ENCODE results near the gene CHID1. TPM values are rescaled to one million over a fixed set of nuclear protein-coding genes. Genes with fewer than 3 reads are reported as not detected.

The CHID1 gene
- total and polyA plus RNA-seq, 9 of the 15 experiments (the other 6 are each of a cell fraction or from before 2014, with no cell fraction given) = 15.1 to 108 (median 39.8) TPM

- FAIRE-seq (no peak), ATAC-seq (no peak), DNase-seq (ENCODE audit: extremely low read depth in 1 of 4, low spot score in 3 of 4) (no peak)
- no TSS peak for BruUV-seq (replicated peaks)
- Histone ChIP-seq H3K4me1 (replicated peaks in 1 of 2; ENCODE audit: control insufficient read depth in 2 of 2, insufficient read depth in 2 of 2, low read length in 2 of 2) (peaks cover 5 to 39% of the 10 kb centered on the region in 2 experiments; a peak in 4 of 5 replicates), H3K9me3 (replicated peaks; ENCODE audit: control insufficient read depth, insufficient read depth, low read depth, low read length) (no peaks in the 10 kb centered on the region), H3K4me2 (ENCODE audit: insufficient read depth, low read length) (no peak overlapping the region), H3K79me2 (ENCODE audit: control insufficient read depth, insufficient read depth, low read length) (no peaks in the 10 kb centered on the region), H3K9ac (ENCODE audit: insufficient read depth in 1 of 2, low read depth in 2 of 2, low read length in 2 of 2) (no peak overlapping the region), H4K20me1 (replicated peaks; ENCODE audit: control insufficient read depth, insufficient read depth, low read length) (no peaks in the 10 kb centered on the region), H3K27me3 (ENCODE audit: control insufficient read depth in 2 of 2, insufficient read depth in 2 of 2, low read length in 2 of 2) (no peaks in the 10 kb centered on the region), H3K27ac (ENCODE audit: extremely low read depth, low read depth, low read length) (no peak overlapping the region), H2AFZ (ENCODE audit: low read depth, low read length) (no peak overlapping the region), H3K36me3 (ENCODE audit: control insufficient read depth, insufficient read depth, low read length) (peaks cover 72% of the 10 kb centered on the region; the same call in 2 of the 3 replicates), H3K4me3 (no peak overlapping the region), H3K9me1 (ENCODE audit: control insufficient read depth, insufficient read depth, low read length) (no peaks in the 10 kb centered on the region)
- TF ChIP-seq SRSF3 (IDR thresholded peaks at IDR 0.05; ENCODE audit: insufficient read depth, low read length) (no peak), CEBPG (CRISPR knock-in tag; IDR thresholded peaks at IDR 0.05) (no peak), CEBPG (tag; conservative IDR thresholded peaks at IDR 0.05 in 1 of 2, IDR thresholded peaks at IDR 0.05 in 1 of 2) (no peak), PHB (CRISPR knock-in tag; IDR thresholded peaks at IDR 0.05) (no peak), FOXJ2 (tag; IDR thresholded peaks at IDR 0.05) (no peak)
- in situ Hi-C loops (cut with MboI) (no loop called here), intact Hi-C loops (cut with micrococcal nuclease) (no loop called here)
- ChIA-PET POLR2A (no interaction called here), CTCF (ENCODE audit: low intra/inter-chr PET ratio) (no interaction called here)
- WGBS (ENCODE audit: insufficient coverage, low coverage, missing lambda C conversion rate) = 97% methylated on average over 11 of the region's 14 CpGs
Measured at GRCh38 chr11:882596-882995, 28.0 kb downstream of the CHID1 start.

DNA sequence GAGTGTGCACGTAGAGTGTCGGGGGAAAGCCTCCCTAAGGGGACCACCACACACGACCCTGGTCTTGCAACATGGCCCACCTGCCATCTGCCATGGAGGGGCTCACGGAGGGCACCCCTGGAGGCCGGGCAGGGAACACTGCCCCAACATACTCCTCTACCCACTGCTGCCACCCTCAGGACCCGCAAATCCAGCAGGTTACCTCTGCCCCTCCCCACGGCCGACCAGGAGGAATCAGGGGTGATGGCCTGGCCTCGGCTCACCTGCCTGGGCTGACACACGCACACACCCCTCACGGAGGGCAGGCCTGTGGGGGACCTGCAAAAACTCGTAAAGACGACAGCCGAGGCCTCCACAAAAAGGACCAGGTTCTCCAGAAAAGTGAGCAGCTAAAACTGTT, 30.2 kb downstream of the CHID1 start:
- Histone ChIP-seq H3K9me3 (replicated peaks; ENCODE audit: control insufficient read depth, insufficient read depth, low read depth, low read length) (no peaks in the 10 kb centered on the region), H3K4me1 (replicated peaks in 1 of 2; ENCODE audit: control insufficient read depth in 2 of 2, insufficient read depth in 2 of 2, low read length in 2 of 2) (peaks cover 26 to 59% of the 10 kb centered on the region in 2 experiments; a peak in 4 of 5 replicates), H3K27me3 (ENCODE audit: control insufficient read depth in 2 of 2, insufficient read depth in 2 of 2, low read length in 2 of 2) (no peaks in the 10 kb centered on the region), H3K4me2 (ENCODE audit: insufficient read depth, low read length) (no peak overlapping the region), H3K27ac (ENCODE audit: extremely low read depth, low read depth, low read length) (no peak overlapping the region), H3K36me3 (ENCODE audit: control insufficient read depth, insufficient read depth, low read length) (peaks cover 65% of the 10 kb centered on the region; the same call in 2 of the 3 replicates), H3K79me2 (ENCODE audit: control insufficient read depth, insufficient read depth, low read length) (no peaks in the 10 kb centered on the region), H4K20me1 (replicated peaks; ENCODE audit: control insufficient read depth, insufficient read depth, low read length) (peaks cover 21% of the 10 kb centered on the region), H3K4me3 (no peak overlapping the region), H3K9me1 (ENCODE audit: control insufficient read depth, insufficient read depth, low read length) (peaks cover 17% of the 10 kb centered on the region), H3K9ac (ENCODE audit: insufficient read depth in 1 of 2, low read depth in 2 of 2, low read length in 2 of 2) (no peak overlapping the region; a peak in 1 of 4 replicates), H2AFZ (ENCODE audit: low read depth, low read length) (no peak overlapping the region)
- 85% methylated on average over 14 of the region's 14 CpGs for WGBS (ENCODE audit: insufficient coverage, low coverage, missing lambda C conversion rate)
- ChIA-PET POLR2A (no interaction called here), CTCF (ENCODE audit: low intra/inter-chr PET ratio) (no interaction called here)
- FAIRE-seq = no peak
- no peak for DNase-seq (ENCODE audit: extremely low read depth in 1 of 4, low spot score in 3 of 4)
- in situ Hi-C loops (cut with MboI) = no loop called here
- TF ChIP-seq, protein P1, sequence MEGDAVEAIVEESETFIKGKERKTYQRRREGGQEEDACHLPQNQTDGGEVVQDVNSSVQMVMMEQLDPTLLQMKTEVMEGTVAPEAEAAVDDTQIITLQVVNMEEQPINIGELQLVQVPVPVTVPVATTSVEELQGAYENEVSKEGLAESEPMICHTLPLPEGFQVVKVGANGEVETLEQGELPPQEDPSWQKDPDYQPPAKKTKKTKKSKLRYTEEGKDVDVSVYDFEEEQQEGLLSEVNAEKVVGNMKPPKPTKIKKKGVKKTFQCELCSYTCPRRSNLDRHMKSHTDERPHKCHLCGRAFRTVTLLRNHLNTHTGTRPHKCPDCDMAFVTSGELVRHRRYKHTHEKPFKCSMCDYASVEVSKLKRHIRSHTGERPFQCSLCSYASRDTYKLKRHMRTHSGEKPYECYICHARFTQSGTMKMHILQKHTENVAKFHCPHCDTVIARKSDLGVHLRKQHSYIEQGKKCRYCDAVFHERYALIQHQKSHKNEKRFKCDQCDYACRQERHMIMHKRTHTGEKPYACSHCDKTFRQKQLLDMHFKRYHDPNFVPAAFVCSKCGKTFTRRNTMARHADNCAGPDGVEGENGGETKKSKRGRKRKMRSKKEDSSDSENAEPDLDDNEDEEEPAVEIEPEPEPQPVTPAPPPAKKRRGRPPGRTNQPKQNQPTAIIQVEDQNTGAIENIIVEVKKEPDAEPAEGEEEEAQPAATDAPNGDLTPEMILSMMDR (IDR thresholded peaks at IDR 0.05 in 2 of 3, conservative IDR thresholded peaks at IDR 0.05 in 1 of 3; ENCODE audit: insufficient read depth in 2 of 3, low read depth in 1 of 3, low read length in 3 of 3) = peak in 1 of 3 experiments; percentile 38; a peak in 3 of 6 replicates
- TF ChIP-seq HOMEZ (CRISPR knock-in tag; IDR thresholded peaks at IDR 0.05) = no peak
- intact Hi-C loops (cut with micrococcal nuclease) = no loop called here
- ATAC-seq = no peak
- no TSS peak for BruUV-seq (replicated peaks)
